ENCODE data around the gene IL10RA.

DNA sequence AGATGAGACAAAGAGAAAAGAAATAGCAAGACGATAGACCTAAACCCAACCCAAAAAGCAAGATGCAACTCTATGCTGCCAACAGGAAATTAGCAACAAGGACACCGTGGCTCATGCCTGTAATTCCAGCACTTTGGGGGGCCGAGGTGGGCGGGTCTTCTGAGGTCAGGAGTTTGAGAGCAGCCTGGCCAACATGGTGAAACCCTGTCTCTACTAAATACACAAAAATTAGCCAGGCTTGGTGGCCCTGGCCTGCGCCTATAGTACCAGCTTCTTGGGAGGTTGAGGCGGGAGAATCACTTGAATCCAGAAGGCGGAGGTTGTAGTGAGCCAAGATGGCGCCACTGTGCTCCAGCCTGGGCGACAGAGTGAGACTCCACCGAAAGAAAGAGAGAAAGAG, 24.3 kb upstream of the IL10RA start:
- TF ChIP-seq, protein P1, sequence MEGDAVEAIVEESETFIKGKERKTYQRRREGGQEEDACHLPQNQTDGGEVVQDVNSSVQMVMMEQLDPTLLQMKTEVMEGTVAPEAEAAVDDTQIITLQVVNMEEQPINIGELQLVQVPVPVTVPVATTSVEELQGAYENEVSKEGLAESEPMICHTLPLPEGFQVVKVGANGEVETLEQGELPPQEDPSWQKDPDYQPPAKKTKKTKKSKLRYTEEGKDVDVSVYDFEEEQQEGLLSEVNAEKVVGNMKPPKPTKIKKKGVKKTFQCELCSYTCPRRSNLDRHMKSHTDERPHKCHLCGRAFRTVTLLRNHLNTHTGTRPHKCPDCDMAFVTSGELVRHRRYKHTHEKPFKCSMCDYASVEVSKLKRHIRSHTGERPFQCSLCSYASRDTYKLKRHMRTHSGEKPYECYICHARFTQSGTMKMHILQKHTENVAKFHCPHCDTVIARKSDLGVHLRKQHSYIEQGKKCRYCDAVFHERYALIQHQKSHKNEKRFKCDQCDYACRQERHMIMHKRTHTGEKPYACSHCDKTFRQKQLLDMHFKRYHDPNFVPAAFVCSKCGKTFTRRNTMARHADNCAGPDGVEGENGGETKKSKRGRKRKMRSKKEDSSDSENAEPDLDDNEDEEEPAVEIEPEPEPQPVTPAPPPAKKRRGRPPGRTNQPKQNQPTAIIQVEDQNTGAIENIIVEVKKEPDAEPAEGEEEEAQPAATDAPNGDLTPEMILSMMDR (IDR thresholded peaks at IDR 0.05; ENCODE audit: low read length) = no peak
- no peak for TF ChIP-seq EZH2 (IDR thresholded peaks at IDR 0.05; ENCODE audit: borderline replicate concordance, low read length)
